Measurements from ENCODE around the gene ADGRA3.

DNA sequence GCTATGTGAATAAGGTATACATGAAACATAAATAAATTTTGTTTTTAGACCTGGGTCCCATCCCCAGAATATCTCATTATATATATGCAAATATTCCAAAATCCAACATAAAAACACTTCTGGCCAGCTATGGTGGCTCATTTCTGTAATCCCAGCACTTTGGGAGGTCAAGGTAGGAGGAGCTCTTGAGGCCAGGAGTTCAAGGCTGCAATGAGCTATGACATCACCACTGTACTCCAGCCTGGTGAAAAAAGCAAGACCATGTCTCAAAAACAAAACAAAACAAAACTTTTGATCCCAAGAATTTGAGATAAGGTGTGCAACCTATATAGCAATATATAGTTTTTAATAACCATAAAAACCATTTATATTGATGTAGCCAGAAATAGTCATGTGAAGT, 5.4 kb upstream of the ADGRA3 start:
- TF ChIP-seq ZNF114 (tag by site-specific recombination; IDR thresholded peaks at IDR 0.05), result no peak
- TF ChIP-seq, protein P1, sequence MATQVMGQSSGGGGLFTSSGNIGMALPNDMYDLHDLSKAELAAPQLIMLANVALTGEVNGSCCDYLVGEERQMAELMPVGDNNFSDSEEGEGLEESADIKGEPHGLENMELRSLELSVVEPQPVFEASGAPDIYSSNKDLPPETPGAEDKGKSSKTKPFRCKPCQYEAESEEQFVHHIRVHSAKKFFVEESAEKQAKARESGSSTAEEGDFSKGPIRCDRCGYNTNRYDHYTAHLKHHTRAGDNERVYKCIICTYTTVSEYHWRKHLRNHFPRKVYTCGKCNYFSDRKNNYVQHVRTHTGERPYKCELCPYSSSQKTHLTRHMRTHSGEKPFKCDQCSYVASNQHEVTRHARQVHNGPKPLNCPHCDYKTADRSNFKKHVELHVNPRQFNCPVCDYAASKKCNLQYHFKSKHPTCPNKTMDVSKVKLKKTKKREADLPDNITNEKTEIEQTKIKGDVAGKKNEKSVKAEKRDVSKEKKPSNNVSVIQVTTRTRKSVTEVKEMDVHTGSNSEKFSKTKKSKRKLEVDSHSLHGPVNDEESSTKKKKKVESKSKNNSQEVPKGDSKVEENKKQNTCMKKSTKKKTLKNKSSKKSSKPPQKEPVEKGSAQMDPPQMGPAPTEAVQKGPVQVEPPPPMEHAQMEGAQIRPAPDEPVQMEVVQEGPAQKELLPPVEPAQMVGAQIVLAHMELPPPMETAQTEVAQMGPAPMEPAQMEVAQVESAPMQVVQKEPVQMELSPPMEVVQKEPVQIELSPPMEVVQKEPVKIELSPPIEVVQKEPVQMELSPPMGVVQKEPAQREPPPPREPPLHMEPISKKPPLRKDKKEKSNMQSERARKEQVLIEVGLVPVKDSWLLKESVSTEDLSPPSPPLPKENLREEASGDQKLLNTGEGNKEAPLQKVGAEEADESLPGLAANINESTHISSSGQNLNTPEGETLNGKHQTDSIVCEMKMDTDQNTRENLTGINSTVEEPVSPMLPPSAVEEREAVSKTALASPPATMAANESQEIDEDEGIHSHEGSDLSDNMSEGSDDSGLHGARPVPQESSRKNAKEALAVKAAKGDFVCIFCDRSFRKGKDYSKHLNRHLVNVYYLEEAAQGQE (tag by site-specific recombination; IDR thresholded peaks at IDR 0.05), result no peak
- TF ChIP-seq ZNF768 (tag by site-specific recombination; IDR thresholded peaks at IDR 0.05), result no peak
- no peak for TF ChIP-seq ZBTB1 (tag by site-specific recombination; IDR thresholded peaks at IDR 0.05)
- no peak for TF ChIP-seq ZNF121 (tag by site-specific recombination; IDR thresholded peaks at IDR 0.05)
- TF ChIP-seq, protein P2, sequence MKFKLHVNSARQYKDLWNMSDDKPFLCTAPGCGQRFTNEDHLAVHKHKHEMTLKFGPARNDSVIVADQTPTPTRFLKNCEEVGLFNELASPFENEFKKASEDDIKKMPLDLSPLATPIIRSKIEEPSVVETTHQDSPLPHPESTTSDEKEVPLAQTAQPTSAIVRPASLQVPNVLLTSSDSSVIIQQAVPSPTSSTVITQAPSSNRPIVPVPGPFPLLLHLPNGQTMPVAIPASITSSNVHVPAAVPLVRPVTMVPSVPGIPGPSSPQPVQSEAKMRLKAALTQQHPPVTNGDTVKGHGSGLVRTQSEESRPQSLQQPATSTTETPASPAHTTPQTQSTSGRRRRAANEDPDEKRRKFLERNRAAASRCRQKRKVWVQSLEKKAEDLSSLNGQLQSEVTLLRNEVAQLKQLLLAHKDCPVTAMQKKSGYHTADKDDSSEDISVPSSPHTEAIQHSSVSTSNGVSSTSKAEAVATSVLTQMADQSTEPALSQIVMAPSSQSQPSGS (tag by site-specific recombination; IDR thresholded peaks at IDR 0.05; ENCODE audit: low read depth), result no peak
- TF ChIP-seq, protein P3, sequence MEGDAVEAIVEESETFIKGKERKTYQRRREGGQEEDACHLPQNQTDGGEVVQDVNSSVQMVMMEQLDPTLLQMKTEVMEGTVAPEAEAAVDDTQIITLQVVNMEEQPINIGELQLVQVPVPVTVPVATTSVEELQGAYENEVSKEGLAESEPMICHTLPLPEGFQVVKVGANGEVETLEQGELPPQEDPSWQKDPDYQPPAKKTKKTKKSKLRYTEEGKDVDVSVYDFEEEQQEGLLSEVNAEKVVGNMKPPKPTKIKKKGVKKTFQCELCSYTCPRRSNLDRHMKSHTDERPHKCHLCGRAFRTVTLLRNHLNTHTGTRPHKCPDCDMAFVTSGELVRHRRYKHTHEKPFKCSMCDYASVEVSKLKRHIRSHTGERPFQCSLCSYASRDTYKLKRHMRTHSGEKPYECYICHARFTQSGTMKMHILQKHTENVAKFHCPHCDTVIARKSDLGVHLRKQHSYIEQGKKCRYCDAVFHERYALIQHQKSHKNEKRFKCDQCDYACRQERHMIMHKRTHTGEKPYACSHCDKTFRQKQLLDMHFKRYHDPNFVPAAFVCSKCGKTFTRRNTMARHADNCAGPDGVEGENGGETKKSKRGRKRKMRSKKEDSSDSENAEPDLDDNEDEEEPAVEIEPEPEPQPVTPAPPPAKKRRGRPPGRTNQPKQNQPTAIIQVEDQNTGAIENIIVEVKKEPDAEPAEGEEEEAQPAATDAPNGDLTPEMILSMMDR (tag by site-specific recombination; IDR thresholded peaks at IDR 0.05), result no peak
- TF ChIP-seq, protein P4, sequence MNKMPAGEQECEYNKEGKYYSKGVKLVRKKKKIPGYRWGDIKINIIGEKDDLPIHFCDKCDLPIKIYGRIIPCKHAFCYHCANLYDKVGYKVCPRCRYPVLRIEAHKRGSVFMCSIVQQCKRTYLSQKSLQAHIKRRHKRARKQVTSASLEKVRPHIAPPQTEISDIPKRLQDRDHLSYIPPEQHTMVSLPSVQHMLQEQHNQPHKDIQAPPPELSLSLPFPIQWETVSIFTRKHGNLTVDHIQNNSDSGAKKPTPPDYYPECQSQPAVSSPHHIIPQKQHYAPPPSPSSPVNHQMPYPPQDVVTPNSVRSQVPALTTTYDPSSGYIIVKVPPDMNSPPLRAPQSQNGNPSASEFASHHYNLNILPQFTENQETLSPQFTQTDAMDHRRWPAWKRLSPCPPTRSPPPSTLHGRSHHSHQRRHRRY (tag by site-specific recombination; IDR thresholded peaks at IDR 0.05), result no peak
- TF ChIP-seq, protein P5, sequence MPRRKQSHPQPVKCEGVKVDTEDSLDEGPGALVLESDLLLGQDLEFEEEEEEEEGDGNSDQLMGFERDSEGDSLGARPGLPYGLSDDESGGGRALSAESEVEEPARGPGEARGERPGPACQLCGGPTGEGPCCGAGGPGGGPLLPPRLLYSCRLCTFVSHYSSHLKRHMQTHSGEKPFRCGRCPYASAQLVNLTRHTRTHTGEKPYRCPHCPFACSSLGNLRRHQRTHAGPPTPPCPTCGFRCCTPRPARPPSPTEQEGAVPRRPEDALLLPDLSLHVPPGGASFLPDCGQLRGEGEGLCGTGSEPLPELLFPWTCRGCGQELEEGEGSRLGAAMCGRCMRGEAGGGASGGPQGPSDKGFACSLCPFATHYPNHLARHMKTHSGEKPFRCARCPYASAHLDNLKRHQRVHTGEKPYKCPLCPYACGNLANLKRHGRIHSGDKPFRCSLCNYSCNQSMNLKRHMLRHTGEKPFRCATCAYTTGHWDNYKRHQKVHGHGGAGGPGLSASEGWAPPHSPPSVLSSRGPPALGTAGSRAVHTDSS (tag by site-specific recombination; IDR thresholded peaks at IDR 0.05), result no peak
- TF ChIP-seq ZNF302 (tag by site-specific recombination; IDR thresholded peaks at IDR 0.05; ENCODE audit: low read depth), result no peak

Measured in HEK293 (cell line).